Neuronal stem cell (in vitro differentiated cells): Measurements from ENCODE around the gene TSHR.

Source experiments
- DNase-seq: peaks from one replicate; pipeline ENCODE4 v3.0.0-alpha.2; 2013; ENCODE audit warnings: low spot score
- H2AFZ ChIP-seq: one replicate; pipeline ENCODE4 v1.6.1; 2013; ENCODE audit warnings: mild to moderate bottlenecking, low read length, inconsistent platforms
- H2AK5ac ChIP-seq: 2 replicates; pipeline ENCODE4 v1.6.1; 2013; ENCODE audit warnings: low read depth, mild to moderate bottlenecking, inconsistent platforms, low read length, moderate library complexity, mixed read lengths
- H2BK120ac ChIP-seq: 2 replicates; pipeline ENCODE4 v1.6.1; 2013; ENCODE audit warnings: low read depth, mild to moderate bottlenecking, inconsistent platforms, low read length, moderate library complexity, mixed read lengths
- H2BK12ac ChIP-seq: one replicate; pipeline ENCODE4 v1.6.1; 2013; ENCODE audit warnings: low read length, inconsistent platforms
- H2BK15ac ChIP-seq: 2 replicates; pipeline ENCODE4 v1.6.1; 2013; ENCODE audit warnings: mild to moderate bottlenecking, low read length, inconsistent platforms, mixed read lengths
- H2BK5ac ChIP-seq: one replicate; pipeline ENCODE4 v1.6.1; 2013; ENCODE audit warnings: inconsistent platforms, mild to moderate bottlenecking, low read length, moderate library complexity
- H3K14ac ChIP-seq: one replicate; pipeline ENCODE4 v1.6.1; 2013; ENCODE audit warnings: low read length, inconsistent platforms
- H3K18ac ChIP-seq: 2 replicates; pipeline ENCODE4 v1.6.1; 2013; ENCODE audit warnings: low read length, inconsistent platforms
- H3K23ac ChIP-seq: 2 replicates; pipeline ENCODE4 v1.6.1; 2013; ENCODE audit warnings: low read depth, mild to moderate bottlenecking, mixed read lengths, low read length, inconsistent platforms; ENCODE audit not compliant: poor library complexity
- H3K27ac ChIP-seq: replicated peaks from 3 replicates; pipeline ENCODE4 v1.5.1; 2013; ENCODE audit warnings: low read length, inconsistent platforms
- H3K27me3 ChIP-seq, 3 experiments: 2 replicates each; pipeline ENCODE4 v1.6.1; 2013; ENCODE audit warnings: low read length in 3 of 3, mild to moderate bottlenecking in 2 of 3, inconsistent platforms in 1 of 3, low read depth in 1 of 3, mixed read lengths in 1 of 3, moderate library complexity in 1 of 3; ENCODE audit not compliant: control insufficient read depth in 3 of 3, insufficient read depth in 3 of 3
- H3K36me3 ChIP-seq, 2 donors: replicated peaks in 1 of 2; 2 replicates each; pipeline ENCODE4 v1.6.1; 2013; ENCODE audit warnings: low read length in 2 of 2; ENCODE audit not compliant: control insufficient read depth in 2 of 2, insufficient read depth in 2 of 2
- H3K4ac ChIP-seq: 2 replicates; pipeline ENCODE4 v1.6.1; 2013; ENCODE audit warnings: inconsistent platforms, mild to moderate bottlenecking, low read length, moderate library complexity
- H3K4me1 ChIP-seq, 2 donors: 1 replicate in 1 of 2; 2 replicates in 1 of 2; pipeline ENCODE4 v1.6.1; 2013; ENCODE audit warnings: low read length in 2 of 2, low read depth in 1 of 2; ENCODE audit not compliant: control insufficient read depth in 2 of 2, insufficient read depth in 1 of 2
- H3K4me2 ChIP-seq: one replicate; pipeline ENCODE4 v1.6.1; 2013; ENCODE audit warnings: mild to moderate bottlenecking, low read length, inconsistent platforms; ENCODE audit not compliant: insufficient read depth, poor library complexity, severe bottlenecking
- H3K4me3 ChIP-seq, 2 donors: 2 replicates each; pipeline ENCODE4 v1.5.1; 2013; ENCODE audit warnings: low read length in 2 of 2, mild to moderate bottlenecking in 2 of 2, inconsistent platforms in 1 of 2, moderate library complexity in 1 of 2
- H3K79me1 ChIP-seq: one replicate; pipeline ENCODE4 v1.6.1; 2013; ENCODE audit warnings: low read depth, mild to moderate bottlenecking, inconsistent platforms, low read length, moderate library complexity
- H3K9ac ChIP-seq: one replicate; pipeline ENCODE4 v1.6.1; 2013; ENCODE audit warnings: mild to moderate bottlenecking, low read depth, low read length, inconsistent platforms; ENCODE audit not compliant: poor library complexity
- H3K9me3 ChIP-seq, 2 donors: replicated peaks in 1 of 2; 2 replicates each; pipeline versions ENCODE3 to v1.6.1; 2013; ENCODE audit warnings: low read length in 2 of 2, mild to moderate bottlenecking in 2 of 2, inconsistent platforms in 1 of 2, low read depth in 1 of 2, mixed read lengths in 1 of 2, moderate library complexity in 1 of 2; ENCODE audit not compliant: control insufficient read depth in 2 of 2, insufficient read depth in 1 of 2
- H4K8ac ChIP-seq: one replicate; pipeline ENCODE4 v1.6.1; 2013; ENCODE audit warnings: low read depth, mild to moderate bottlenecking, inconsistent platforms, low read length, moderate library complexity
- H4K91ac ChIP-seq: one replicate; pipeline ENCODE4 v1.6.1; 2013; ENCODE audit warnings: low read length, low read depth, mild to moderate bottlenecking, inconsistent platforms; ENCODE audit not compliant: poor library complexity
- WGBS, 2 donors: extraction: QIAGEN DNeasy Blood & Tissue Kit; methylation state at CpG; one replicate each; pipeline ENCODE4 v1.1.7; 2013; ENCODE audit warnings: missing lambda C conversion rate in 2 of 2, mixed read lengths in 1 of 2; ENCODE audit not compliant: insufficient read length in 2 of 2, insufficient replicate concordance in 1 of 2; ENCODE audit errors: extremely low coverage in 2 of 2; 5-methylcytosine and 5-hydroxymethylcytosine counted together

The TSHR gene

DNA sequence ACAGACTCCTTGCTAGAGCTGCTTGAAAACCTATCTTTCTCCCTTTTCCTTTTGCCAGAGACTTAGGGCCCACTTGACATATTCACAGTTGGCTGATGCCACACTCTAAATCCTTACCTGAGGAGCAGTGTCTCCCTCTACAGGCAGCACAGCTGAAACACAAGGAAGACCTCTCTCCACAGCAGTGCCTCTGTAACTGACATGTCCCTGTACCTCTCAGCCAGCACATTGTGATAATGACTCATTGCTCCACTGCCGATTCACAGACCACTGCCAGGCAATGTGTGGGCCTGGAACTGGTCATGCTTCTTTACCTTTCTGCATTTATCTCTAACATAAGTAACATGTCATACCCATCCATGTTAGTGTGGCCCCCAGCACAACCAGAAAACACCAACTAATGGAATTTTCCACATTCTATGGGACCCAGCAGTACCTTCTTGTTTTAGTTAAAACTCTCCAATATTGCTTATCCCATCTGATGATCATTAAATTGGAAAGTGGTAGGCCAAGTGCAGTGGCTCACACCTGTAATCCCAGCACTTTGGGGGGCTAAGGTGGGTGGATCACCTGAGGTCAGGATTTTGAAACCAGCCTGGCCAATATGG, 208.8 kb downstream of the TSHR start:
- no peak overlapping the region for H2AFZ ChIP-seq
- no peak overlapping the region for H3K4me2 ChIP-seq
- no peak overlapping the region for H3K4me3 ChIP-seq
- H3K9ac ChIP-seq: no peak overlapping the region
- no peak overlapping the region for H3K27ac ChIP-seq
- no peaks in the 10 kb centered on the region for H3K9me3 ChIP-seq
- no peaks in the 10 kb centered on the region for H3K36me3 ChIP-seq
- H3K4me1 ChIP-seq: no peaks in the 10 kb centered on the region
- H3K23ac ChIP-seq: no peak overlapping the region
- H3K79me1 ChIP-seq: no peaks in the 10 kb centered on the region
- no peak overlapping the region for H2BK12ac ChIP-seq
- no peak overlapping the region for H3K18ac ChIP-seq
- H2BK15ac ChIP-seq: no peak overlapping the region
- H3K4ac ChIP-seq: no peak overlapping the region
- H3K14ac ChIP-seq: no peak overlapping the region
- H3K27me3 ChIP-seq: no peaks in the 10 kb centered on the region
- H4K91ac ChIP-seq: no peak overlapping the region
- DNase-seq: peak; percentile 54
- no peak overlapping the region for H2BK5ac ChIP-seq
- H2AK5ac ChIP-seq: no peak overlapping the region
- H2BK120ac ChIP-seq: no peak overlapping the region
- no CpG with 5 or more reads among the region's 1 CpG for WGBS, 2 donors
- H4K8ac ChIP-seq: no peak overlapping the region

DNA sequence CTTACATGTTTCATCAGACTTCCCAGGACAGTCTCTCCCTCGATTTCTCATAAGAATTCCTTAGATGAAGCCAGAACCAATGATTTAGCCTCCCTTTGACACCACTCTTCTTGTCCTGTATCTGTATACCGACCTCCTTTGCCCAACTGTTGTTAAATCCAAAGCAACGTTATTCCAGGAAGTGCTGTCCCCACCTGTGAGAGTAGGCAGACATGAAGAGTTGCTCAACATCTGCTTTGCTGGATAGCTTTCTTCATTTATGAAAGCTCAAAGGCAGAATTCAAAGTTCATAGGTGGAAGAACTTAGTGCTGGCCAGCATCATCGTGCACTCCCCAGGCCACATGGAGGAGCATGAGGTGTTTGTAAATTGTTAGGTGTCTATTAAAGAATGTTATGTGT, 209.8 kb downstream of the TSHR start:
- H3K36me3 ChIP-seq: no peaks in the 10 kb centered on the region
- no peaks in the 10 kb centered on the region for H3K27me3 ChIP-seq
- no peak for DNase-seq
- no peak overlapping the region for H3K4ac ChIP-seq
- H4K8ac ChIP-seq: no peak overlapping the region
- H3K4me3 ChIP-seq: no peak overlapping the region
- no peak overlapping the region for H3K9ac ChIP-seq
- no peak overlapping the region for H2AK5ac ChIP-seq
- H2BK120ac ChIP-seq: no peak overlapping the region
- H3K4me2 ChIP-seq: no peak overlapping the region
- no peak overlapping the region for H2BK5ac ChIP-seq
- no peaks in the 10 kb centered on the region for H3K79me1 ChIP-seq
- no CpG with 5 or more reads among the region's 4 CpGs for WGBS, 2 donors
- no peak overlapping the region for H3K18ac ChIP-seq
- no peak overlapping the region for H3K14ac ChIP-seq
- H3K9me3 ChIP-seq: no peaks in the 10 kb centered on the region
- H2AFZ ChIP-seq: no peak overlapping the region
- H2BK15ac ChIP-seq: no peak overlapping the region
- no peak overlapping the region for H3K27ac ChIP-seq
- no peak overlapping the region for H3K23ac ChIP-seq
- H3K4me1 ChIP-seq: peaks cover 3 to 5% of the 10 kb centered on the region in 2 donors
- H4K91ac ChIP-seq: no peak overlapping the region
- H2BK12ac ChIP-seq: no peak overlapping the region

DNA sequence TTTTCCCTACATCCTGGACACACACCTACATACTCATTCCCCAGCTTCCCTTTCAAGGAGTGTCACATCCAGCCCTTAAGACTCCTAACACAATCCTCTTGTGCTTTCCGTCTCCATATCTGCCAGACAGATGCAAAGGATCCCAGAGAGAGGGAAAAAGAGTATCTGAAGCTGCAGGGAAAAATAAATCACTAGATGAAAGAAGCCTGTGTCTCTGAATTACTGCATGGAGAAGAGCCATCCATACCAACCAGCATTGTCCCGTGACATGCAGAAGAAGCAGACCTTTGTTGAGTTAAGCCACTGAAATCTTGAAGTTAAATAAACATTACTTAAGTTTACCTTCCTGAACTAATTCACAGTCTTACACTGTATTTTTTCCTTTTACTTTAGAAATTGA, 210.7 kb downstream of the TSHR start:
- H3K9ac ChIP-seq: no peak overlapping the region
- no peak overlapping the region for H3K4me3 ChIP-seq
- H3K18ac ChIP-seq: no peak overlapping the region
- H3K27me3 ChIP-seq: no peaks in the 10 kb centered on the region
- H3K4ac ChIP-seq: no peak overlapping the region
- H3K23ac ChIP-seq: no peak overlapping the region
- H3K4me2 ChIP-seq: no peak overlapping the region
- no peak overlapping the region for H3K27ac ChIP-seq
- no peaks in the 10 kb centered on the region for H3K9me3 ChIP-seq
- no peaks in the 10 kb centered on the region for H3K79me1 ChIP-seq
- H2BK120ac ChIP-seq: no peak overlapping the region
- no peak overlapping the region for H2AFZ ChIP-seq
- H2BK5ac ChIP-seq: no peak overlapping the region
- no peak overlapping the region for H2BK12ac ChIP-seq
- H3K14ac ChIP-seq: no peak overlapping the region
- H4K91ac ChIP-seq: no peak overlapping the region
- no peak overlapping the region for H2BK15ac ChIP-seq
- H3K36me3 ChIP-seq: no peaks in the 10 kb centered on the region
- no CpG with 5 or more reads among the region's 2 CpGs for WGBS, 2 donors
- H3K4me1 ChIP-seq: peaks cover 3 to 5% of the 10 kb centered on the region in 2 donors
- no peak for DNase-seq
- H2AK5ac ChIP-seq: no peak overlapping the region
- no peak overlapping the region for H4K8ac ChIP-seq

DNA sequence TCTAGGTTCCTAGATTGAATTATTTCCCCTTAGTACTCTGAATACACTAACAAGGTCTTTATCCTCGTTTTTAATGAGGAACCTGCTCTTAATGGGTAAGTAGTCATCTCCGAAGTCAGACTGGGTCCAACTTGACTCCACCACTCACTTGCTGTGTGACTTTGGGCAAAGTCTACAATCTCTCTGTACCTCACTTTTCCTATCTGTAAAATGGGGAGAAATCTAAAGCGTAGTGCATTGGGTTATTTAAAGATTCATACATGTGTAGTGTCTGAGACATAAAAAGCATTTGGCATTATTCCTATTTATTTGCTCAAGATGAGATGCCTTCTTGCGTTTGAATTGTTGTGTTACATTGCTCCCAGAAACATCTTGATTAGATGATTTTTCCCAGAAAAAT, 213.8 kb downstream of the TSHR start:
- WGBS, 2 donors: no CpG with 5 or more reads among the region's 4 CpGs
- H3K4me3 ChIP-seq: peak overlapping the region in 1 of 2 donors; percentile 73
- H3K23ac ChIP-seq: no peak overlapping the region
- no peak overlapping the region for H2BK5ac ChIP-seq
- H3K9me3 ChIP-seq: no peaks in the 10 kb centered on the region
- H3K36me3 ChIP-seq: no peaks in the 10 kb centered on the region
- H3K79me1 ChIP-seq: no peaks in the 10 kb centered on the region
- H2AFZ ChIP-seq: peak overlapping the region; percentile 98
- no peak overlapping the region for H3K27ac ChIP-seq
- no peak overlapping the region for H3K18ac ChIP-seq
- no peak overlapping the region for H2AK5ac ChIP-seq
- H4K8ac ChIP-seq: no peak overlapping the region
- H2BK120ac ChIP-seq: no peak overlapping the region
- H2BK15ac ChIP-seq: no peak overlapping the region
- no peaks in the 10 kb centered on the region for H3K27me3 ChIP-seq
- no peak for DNase-seq
- H4K91ac ChIP-seq: no peak overlapping the region
- H3K4ac ChIP-seq: no peak overlapping the region
- no peak overlapping the region for H2BK12ac ChIP-seq
- peaks cover 3 to 5% of the 10 kb centered on the region in 2 donors for H3K4me1 ChIP-seq
- no peak overlapping the region for H3K4me2 ChIP-seq
- no peak overlapping the region for H3K14ac ChIP-seq
- H3K9ac ChIP-seq: no peak overlapping the region
